Fibroblast of lung (primary cell): ENCODE data around the gene BAIAP3. TPM values are rescaled to one million over a fixed set of nuclear protein-coding genes. Genes with fewer than 3 reads are reported as not detected.
A peak's percentile ranks its signal among the peaks of the same experiment; 100 is the strongest.

Source experiments
- DNase-seq, 2 donors: peaks; one replicate each; pipeline versions ENCODE4 v3.0.0 to v3.0.0-alpha.2; 2010; ENCODE audit warnings: low read depth in 2 of 2
- H2AFZ ChIP-seq: 2 replicates; pipeline ENCODE4 v1.5.1; 2012; ENCODE audit warnings: low read length, control low read depth, inconsistent platforms
- H3K27ac ChIP-seq: 2 replicates; pipeline ENCODE4 v1.5.1; 2011; ENCODE audit warnings: low read length, control low read depth; ENCODE audit not compliant: insufficient read depth
- H3K27me3 ChIP-seq: 2 replicates; pipeline ENCODE4 v1.5.1; 2011; ENCODE audit warnings: mild to moderate bottlenecking, low read length; ENCODE audit not compliant: control insufficient read depth, insufficient read depth
- H3K36me3 ChIP-seq: 2 replicates; pipeline ENCODE4 v1.5.1; 2011; ENCODE audit warnings: low read length; ENCODE audit not compliant: control insufficient read depth, insufficient read depth
- H3K4me1 ChIP-seq: 2 replicates; pipeline ENCODE4 v1.5.1; 2011; ENCODE audit warnings: low read length; ENCODE audit not compliant: control insufficient read depth, insufficient read depth; ENCODE audit errors: extremely low read depth
- H3K4me2 ChIP-seq: 2 replicates; pipeline ENCODE4 v1.5.1; 2011; ENCODE audit warnings: low read length, control low read depth; ENCODE audit not compliant: insufficient read depth; ENCODE audit errors: extremely low read depth
- H3K4me3 ChIP-seq, 4 experiments: fragments of 200-600 bp in 1 of 4; sonication (generic) in 1 of 4; replicated peaks in 1 of 4; 2 replicates each; pipeline ENCODE4 v1.5.1; 2011 to 2016; ENCODE audit warnings: low read length in 4 of 4, low read depth in 3 of 4, mild to moderate bottlenecking in 3 of 4, control low read depth in 2 of 4, inconsistent platforms in 1 of 4, mixed read lengths in 1 of 4; ENCODE audit not compliant: insufficient read depth in 1 of 4; ENCODE audit errors: control extremely low read depth in 1 of 4
- H3K79me2 ChIP-seq: 2 replicates; pipeline ENCODE4 v1.5.1; 2012; ENCODE audit warnings: mild to moderate bottlenecking, low read length, inconsistent platforms; ENCODE audit not compliant: control insufficient read depth, insufficient read depth
- H3K9ac ChIP-seq: 2 replicates; pipeline ENCODE4 v1.5.1; 2011; ENCODE audit warnings: mild to moderate bottlenecking, low read length, control low read depth; ENCODE audit not compliant: insufficient read depth
- H3K9me3 ChIP-seq: 2 replicates; pipeline ENCODE4 v1.5.1; 2012; ENCODE audit warnings: low read depth, low read length; ENCODE audit not compliant: control insufficient read depth, insufficient read depth
- H4K20me1 ChIP-seq: 2 replicates; pipeline ENCODE4 v1.5.1; 2011; ENCODE audit warnings: low read length; ENCODE audit not compliant: control insufficient read depth, insufficient read depth; ENCODE audit errors: extremely low read depth
- EZH2 ChIP-seq: IDR thresholded peaks from 2 replicates; pipeline ENCODE4 v1.5.1; 2012; ENCODE audit warnings: low read length, control low read depth, mild to moderate bottlenecking; ENCODE audit errors: missing control alignments
- polyA plus RNA-seq, 2 donors: library from polyadenylated mRNA; depleted of rRNA in 1 of 2; stranded (reverse) in 1 of 2; unstranded in 1 of 2; fragments of >200 nt; gene quantifications; 2 replicates each; pipeline ENCODE4 v1.2.1, GENCODE V29; 2011 to 2012; ENCODE audit warnings: missing spikeins in 1 of 2
- total RNA-seq: library from RNA; depleted of rRNA; stranded (reverse); fragments of >200 nt; gene quantifications from 2 replicates; pipeline ENCODE4 v1.2.1, GENCODE V29; 2014
- TF ChIP-seq, protein P1 (sequence below), 2 donors: IDR thresholded peaks in 1 of 2; conservative IDR thresholded peaks in 1 of 2; 1 replicate in 1 of 2; 2 replicates in 1 of 2; pipeline ENCODE4 v1.5.1; 2011 to 2012; ENCODE audit warnings: low read length in 2 of 2, control low read depth in 1 of 2, inconsistent platforms in 1 of 2, low read depth in 1 of 2, mild to moderate bottlenecking in 1 of 2

BAIAP3 gene
- total and polyA plus RNA-seq, 2 donors (not counting 1 experiment from before 2014, with no cell fraction given), result 0.22 to 0.83 TPM

DNA sequence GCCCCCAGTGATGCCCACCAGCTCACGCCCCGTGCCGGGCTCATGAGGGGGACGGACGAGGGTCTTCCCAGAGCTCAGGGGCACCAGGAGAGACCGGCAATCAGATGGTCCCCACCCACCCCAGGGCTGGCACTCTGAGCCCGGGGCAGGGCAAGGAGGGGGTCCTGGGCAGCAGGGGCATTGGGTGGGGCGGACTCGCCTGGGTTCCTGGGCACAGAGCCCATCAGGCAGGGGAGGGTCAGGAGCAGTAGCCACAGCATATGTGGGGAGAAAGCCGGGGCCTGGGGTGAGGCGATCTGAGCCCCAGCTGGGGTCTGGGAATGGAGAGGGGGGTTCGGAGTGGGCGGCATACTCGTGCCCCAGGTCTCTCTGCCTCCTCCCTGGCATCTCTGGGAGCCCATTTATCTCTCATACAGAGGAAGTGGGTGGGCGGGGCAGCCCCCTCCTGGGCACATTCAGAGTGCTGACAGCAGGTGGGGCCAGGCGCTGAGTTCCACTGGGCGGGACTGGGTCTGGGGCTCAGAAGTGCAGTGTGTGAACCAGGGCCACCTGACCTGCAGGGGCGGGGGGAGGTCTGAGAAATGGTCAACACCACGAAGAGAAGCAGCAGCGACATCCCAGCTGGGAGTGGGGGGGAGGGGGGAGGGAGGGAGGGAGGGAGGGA, 44.5 kb upstream of the BAIAP3 start:
- H3K4me2 ChIP-seq, result no peak overlapping the region
- H3K79me2 ChIP-seq, result no peaks in the 10 kb centered on the region
- TF ChIP-seq, protein P1, sequence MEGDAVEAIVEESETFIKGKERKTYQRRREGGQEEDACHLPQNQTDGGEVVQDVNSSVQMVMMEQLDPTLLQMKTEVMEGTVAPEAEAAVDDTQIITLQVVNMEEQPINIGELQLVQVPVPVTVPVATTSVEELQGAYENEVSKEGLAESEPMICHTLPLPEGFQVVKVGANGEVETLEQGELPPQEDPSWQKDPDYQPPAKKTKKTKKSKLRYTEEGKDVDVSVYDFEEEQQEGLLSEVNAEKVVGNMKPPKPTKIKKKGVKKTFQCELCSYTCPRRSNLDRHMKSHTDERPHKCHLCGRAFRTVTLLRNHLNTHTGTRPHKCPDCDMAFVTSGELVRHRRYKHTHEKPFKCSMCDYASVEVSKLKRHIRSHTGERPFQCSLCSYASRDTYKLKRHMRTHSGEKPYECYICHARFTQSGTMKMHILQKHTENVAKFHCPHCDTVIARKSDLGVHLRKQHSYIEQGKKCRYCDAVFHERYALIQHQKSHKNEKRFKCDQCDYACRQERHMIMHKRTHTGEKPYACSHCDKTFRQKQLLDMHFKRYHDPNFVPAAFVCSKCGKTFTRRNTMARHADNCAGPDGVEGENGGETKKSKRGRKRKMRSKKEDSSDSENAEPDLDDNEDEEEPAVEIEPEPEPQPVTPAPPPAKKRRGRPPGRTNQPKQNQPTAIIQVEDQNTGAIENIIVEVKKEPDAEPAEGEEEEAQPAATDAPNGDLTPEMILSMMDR (conservative IDR thresholded peaks at IDR 0.05 in 1 of 2, IDR thresholded peaks at IDR 0.05 in 1 of 2; ENCODE audit: low read depth in 1 of 2, low read length in 2 of 2), result no peak
- no peak overlapping the region for H3K4me3 ChIP-seq
- no peaks in the 10 kb centered on the region for H4K20me1 ChIP-seq
- H3K9me3 ChIP-seq, result no peaks in the 10 kb centered on the region
- DNase-seq, result no peak
- no peaks in the 10 kb centered on the region for H3K4me1 ChIP-seq
- no peak overlapping the region for H3K27ac ChIP-seq
- no peak overlapping the region for H3K9ac ChIP-seq
- H2AFZ ChIP-seq, result no peak overlapping the region
- no peaks in the 10 kb centered on the region for H3K36me3 ChIP-seq
- H3K27me3 ChIP-seq, result peaks cover 24% of the 10 kb centered on the region

DNA sequence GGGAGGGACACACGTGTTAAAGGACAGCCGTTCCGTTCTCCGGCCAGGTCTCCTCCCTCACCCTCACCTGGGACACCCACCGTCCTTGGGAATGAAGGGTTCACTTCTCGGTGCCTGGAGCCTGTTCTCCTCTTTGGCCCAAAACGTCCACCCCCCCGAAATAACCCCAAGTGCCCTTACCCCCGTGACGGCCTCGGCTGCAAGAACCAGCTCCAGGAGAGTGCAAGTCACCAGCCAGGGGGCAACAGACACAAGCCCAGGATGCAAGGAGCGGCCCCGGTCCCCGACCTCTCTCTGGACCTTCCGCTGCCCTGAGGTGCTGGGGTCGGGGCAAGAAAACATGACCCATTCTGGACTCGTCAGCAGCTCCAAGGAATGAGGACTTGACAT, 44.0 kb upstream of the BAIAP3 start:
- TF ChIP-seq, protein P1 (conservative IDR thresholded peaks at IDR 0.05 in 1 of 2, IDR thresholded peaks at IDR 0.05 in 1 of 2; ENCODE audit: low read depth in 1 of 2, low read length in 2 of 2), result no peak
- peak; percentile 72 for TF ChIP-seq EZH2
- Histone ChIP-seq H3K36me3 (no peaks in the 10 kb centered on the region), H3K9me3 (no peaks in the 10 kb centered on the region), H2AFZ (no peak overlapping the region), H3K4me3 (no peak overlapping the region), H3K79me2 (no peaks in the 10 kb centered on the region), H3K27ac (no peak overlapping the region), H3K27me3 (peaks cover 24% of the 10 kb centered on the region), H4K20me1 (no peaks in the 10 kb centered on the region), H3K4me2 (no peak overlapping the region), H3K9ac (no peak overlapping the region), H3K4me1 (no peaks in the 10 kb centered on the region)
- DNase-seq, result no peak

DNA sequence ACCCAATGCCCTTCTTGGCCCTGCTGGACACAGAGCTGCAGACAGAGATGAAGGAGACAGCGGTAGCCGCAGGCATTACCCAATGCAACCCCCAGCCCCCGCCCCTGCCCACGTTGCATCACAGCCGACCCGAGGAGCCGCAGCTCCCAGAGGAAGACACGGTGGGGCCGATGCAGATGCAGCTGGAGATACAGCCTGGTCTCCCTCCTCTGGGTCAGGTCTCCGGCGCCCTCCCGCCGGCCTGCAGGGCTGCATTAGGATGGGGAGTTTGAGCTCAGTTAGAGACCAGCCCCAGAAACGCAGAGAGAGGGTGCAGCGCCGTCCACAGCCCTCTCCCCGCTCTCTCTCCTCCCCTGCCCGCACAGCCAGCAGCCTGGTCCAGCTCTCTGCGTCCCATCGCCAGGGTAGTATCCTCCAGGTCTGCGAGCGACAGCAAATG, 43.4 kb upstream of the BAIAP3 start:
- Histone ChIP-seq H3K4me1 (no peaks in the 10 kb centered on the region), H3K79me2 (no peaks in the 10 kb centered on the region), H3K9ac (no peak overlapping the region), H3K27me3 (peaks cover 24% of the 10 kb centered on the region), H3K9me3 (no peaks in the 10 kb centered on the region), H4K20me1 (no peaks in the 10 kb centered on the region), H3K36me3 (no peaks in the 10 kb centered on the region), H2AFZ (no peak overlapping the region), H3K4me3 (no peak overlapping the region), H3K4me2 (no peak overlapping the region), H3K27ac (no peak overlapping the region)
- DNase-seq, result no peak
- no peak for TF ChIP-seq EZH2
- TF ChIP-seq, protein P1 (conservative IDR thresholded peaks at IDR 0.05 in 1 of 2, IDR thresholded peaks at IDR 0.05 in 1 of 2; ENCODE audit: low read depth in 1 of 2, low read length in 2 of 2), result no peak
